Uterus (tissue), 4 donors: ENCODE data around the gene TAMM41. TPM values are rescaled to one million over a fixed set of nuclear protein-coding genes. Genes with fewer than 3 reads are reported as not detected.
A peak's percentile ranks its signal among the peaks of the same experiment; 100 is the strongest.

Experiments used
- DNase-seq, 2 donors: peaks; one replicate each; pipeline ENCODE4 v3.0.0-alpha.2; 2019 to 2020
- H3K27ac ChIP-seq, 2 donors: fragments of 200-600 bp; sonication (generic); 1 replicate in 1 of 2; 2 replicates in 1 of 2; pipeline ENCODE4 v1.5.1; 2016 to 2018
- H3K27me3 ChIP-seq, 2 donors: fragments of 200-600 bp; sonication (generic); one replicate each; pipeline ENCODE4 v1.5.1; 2018 to 2019; ENCODE audit warnings: control low read depth in 1 of 2
- H3K36me3 ChIP-seq, 2 donors: fragments of 200-600 bp; sonication (generic); one replicate each; pipeline ENCODE4 v1.5.1; 2019; ENCODE audit warnings: control low read depth in 1 of 2
- H3K4me1 ChIP-seq, 2 donors: fragments of 200-600 bp; sonication (generic); one replicate each; pipeline ENCODE4 v1.5.1; 2018 to 2019; ENCODE audit warnings: control low read depth in 1 of 2
- H3K4me3 ChIP-seq, 2 donors: fragments of 200-600 bp; sonication (generic); 1 replicate in 1 of 2; 2 replicates in 1 of 2; pipeline ENCODE4 v1.5.1; 2018 to 2019; ENCODE audit warnings: mild to moderate bottlenecking in 1 of 2
- H3K9me3 ChIP-seq, 2 donors: fragments of 200-600 bp; sonication (generic); one replicate each; pipeline ENCODE4 v1.5.1; 2019; ENCODE audit warnings: control low read depth in 1 of 2
- CTCF ChIP-seq, 4 experiments: fragments of 200-600 bp in 2 of 4; fragments of 450-650 bp in 2 of 4; sonication (generic) in 2 of 4; IDR thresholded peaks; one replicate each; pipeline ENCODE4 v1.5.1; 2016 to 2019; ENCODE audit warnings: antibody characterized with exemption in 4 of 4, mild to moderate bottlenecking in 2 of 4, moderate library complexity in 1 of 4
- POLR2A ChIP-seq, 2 donors: fragments of 450-650 bp; IDR thresholded peaks; one replicate each; pipeline ENCODE4 v1.6.1; 2016; ENCODE audit warnings: antibody characterized with exemption in 2 of 2, mild to moderate bottlenecking in 1 of 2, moderate library complexity in 1 of 2
- intact Hi-C: fragments of 100-400 bp; cut with DNase I; formaldehyde crosslinking; loops from one replicate; pipeline ENCODE4 v1.15.1; 2023; ENCODE audit warnings: low total_unique reads
- total RNA-seq, 4 donors: library from RNA; depleted of rRNA in 3 of 4; stranded (reverse); fragments of >200 nt in 3 of 4; gene quantifications; one replicate each; pipeline versions ENCODE4 v1.1.0 to v1.2.4, GENCODE V29; 2014 to 2023
- donor health status: DM: yes; HTN: yes; CAD: no.

The TAMM41 gene
- total RNA-seq, 4 donors from 2014 or later = 4.9 to 34.6 (median 25.6) TPM

- Histone ChIP-seq H3K4me1 (no peaks in the 10 kb centered on the region), H3K27me3 (no peaks in the 10 kb centered on the region), H3K36me3 (no peaks in the 10 kb centered on the region), H3K4me3 (no peak overlapping the region), H3K9me3 (no peaks in the 10 kb centered on the region), H3K27ac (no peak overlapping the region)
- intact Hi-C loops = no loop called here
- TF ChIP-seq POLR2A (IDR thresholded peaks at IDR 0.05) = no peak
- TF ChIP-seq CTCF (IDR thresholded peaks at IDR 0.05) = peak; percentile 26 to 45 (median 32)
- DNase-seq = no peak
Observed at GRCh38 chr3:11835028-11835639, 11.6 kb downstream of the TAMM41 start.

GRCh38 chr3:11832981-11833905 is 13.4 kb downstream of the TAMM41 start:
- TF ChIP-seq POLR2A (IDR thresholded peaks at IDR 0.05) (no peak), CTCF (IDR thresholded peaks at IDR 0.05) (no peak)
- H3K36me3 ChIP-seq = no peaks in the 10 kb centered on the region
- H3K4me1 ChIP-seq = no peaks in the 10 kb centered on the region
- no peaks in the 10 kb centered on the region for H3K9me3 ChIP-seq
- no peak overlapping the region for H3K4me3 ChIP-seq
- H3K27ac ChIP-seq = no peak overlapping the region
- no peaks in the 10 kb centered on the region for H3K27me3 ChIP-seq
- intact Hi-C loops = no loop called here
- DNase-seq = no peak

- DNase-seq = no peak
- Histone ChIP-seq H3K27me3 (no peaks in the 10 kb centered on the region), H3K4me3 (no peak overlapping the region), H3K36me3 (no peaks in the 10 kb centered on the region), H3K4me1 (no peaks in the 10 kb centered on the region), H3K9me3 (no peaks in the 10 kb centered on the region), H3K27ac (no peak overlapping the region)
- intact Hi-C loops = no loop called here
- TF ChIP-seq CTCF (IDR thresholded peaks at IDR 0.05) (no peak), POLR2A (IDR thresholded peaks at IDR 0.05) (no peak)
Observed at GRCh38 chr3:11829416-11829815, 17.3 kb downstream of the TAMM41 start.

GRCh38 chr3:11826628-11827265 is 19.9 kb downstream of the TAMM41 start:
- DNase-seq = no peak

More at GRCh38 chr3:11826628-11827265, 19.9 kb downstream of the TAMM41 start:
- H3K4me3 ChIP-seq = no peak overlapping the region
- H3K27me3 ChIP-seq = no peaks in the 10 kb centered on the region
- H3K9me3 ChIP-seq = no peaks in the 10 kb centered on the region
- TF ChIP-seq CTCF (IDR thresholded peaks at IDR 0.05) (no peak), POLR2A (IDR thresholded peaks at IDR 0.05) (no peak)
- H3K36me3 ChIP-seq = no peaks in the 10 kb centered on the region
- intact Hi-C loops = no loop called here
- no peaks in the 10 kb centered on the region for H3K4me1 ChIP-seq
- H3K27ac ChIP-seq = no peak overlapping the region
